Measurements from ENCODE around the gene ZSCAN32.
A peak's percentile ranks its signal among the peaks of the same experiment; 100 is the strongest.

Gene ZSCAN32

GRCh38 chr16:3400779-3401688 is at the start of gene ZSCAN32, which contains the start of gene ZNF174:
TSS of gene ZSCAN32 (minus strand) at chr16:3401004. CDS start at chr16:3397557, 3,447 bp downstream.
TSS of gene ZNF174 (plus strand) at chr16:3401215. CDS start at chr16:3402005, 790 bp downstream.
- peak; percentile 97 for DNase-seq

- no peak for DNase-seq
These were observed 43.2 kb upstream of the ZSCAN32 start for GRCh38 chr16:3444032-3444388.

GRCh38 chr16:3443108-3444031 is 42.6 kb upstream of the ZSCAN32 start, which contains the start of the genes NAA60 and ZNF597:
TSS of gene NAA60 (plus strand) at chr16:3443680. CDS start at chr16:3476228, 32,548 bp downstream.
TSS of gene ZNF597 (minus strand) at chr16:3443504. CDS start at chr16:3443153, 351 bp downstream.
- DNase-seq: peak; percentile 66

- no peak for DNase-seq
These were observed 38.8 kb upstream of the ZSCAN32 start for GRCh38 chr16:3439637-3440036.

- no peak for DNase-seq
These were observed 33.6 kb upstream of the ZSCAN32 start for GRCh38 chr16:3434373-3434772.

GRCh38 chr16:3431779-3432219 is 31.0 kb upstream of the ZSCAN32 start:
- DNase-seq: peak; percentile 60

- no peak for DNase-seq
These were observed 13.1 kb upstream of the ZSCAN32 start for GRCh38 chr16:3413730-3414379.

GRCh38 chr16:3408561-3409197 is 7.9 kb upstream of the ZSCAN32 start:
- no peak for DNase-seq

GRCh38 chr16:3401719-3402397 is 1.1 kb upstream of the ZSCAN32 start:
- DNase-seq: no peak

GRCh38 chr16:3400446-3400778 is 392 bp downstream of the ZSCAN32 start:
- DNase-seq: no peak

GRCh38 chr16:3389663-3390338 is 11.0 kb downstream of the ZSCAN32 start:
- no peak for DNase-seq

- DNase-seq: no peak
These were observed 12.5 kb downstream of the ZSCAN32 start for GRCh38 chr16:3388325-3388724.

- DNase-seq: no peak
These were observed 17.8 kb downstream of the ZSCAN32 start for GRCh38 chr16:3383045-3383448.

GRCh38 chr16:3377917-3378316 is 22.9 kb downstream of the ZSCAN32 start:
- DNase-seq: no peak

- DNase-seq: no peak
These were observed 25.1 kb downstream of the ZSCAN32 start for GRCh38 chr16:3375680-3376079.

- DNase-seq: no peak
These were observed 31.7 kb downstream of the ZSCAN32 start for GRCh38 chr16:3369073-3369472.

GRCh38 chr16:3364774-3365427 is 35.9 kb downstream of the ZSCAN32 start:
- peak; percentile 76 for DNase-seq

GRCh38 chr16:3363793-3364192 is 37.0 kb downstream of the ZSCAN32 start:
- no peak for DNase-seq

- no peak for DNase-seq
These were observed 37.9 kb downstream of the ZSCAN32 start for GRCh38 chr16:3362931-3363330.

GRCh38 chr16:3358871-3359270 is 41.9 kb downstream of the ZSCAN32 start:
- DNase-seq: no peak

GRCh38 chr16:3356118-3356517 is 44.7 kb downstream of the ZSCAN32 start:
- no peak for DNase-seq
